Measurements from ENCODE around the gene BABAM2. TPM values are rescaled to one million over a fixed set of nuclear protein-coding genes. Genes with fewer than 3 reads are reported as not detected.

BABAM2 gene
- total RNA-seq, 1 experiment from 2014 or later: 27.1 TPM

- WGBS (ENCODE audit: extremely low coverage, insufficient read length, low lambda C conversion rate): no CpG with 5 or more reads among the region's 3 CpGs
- no peak overlapping the region for H3K27ac Mint-ChIP-seq
- TF ChIP-seq, protein P1, sequence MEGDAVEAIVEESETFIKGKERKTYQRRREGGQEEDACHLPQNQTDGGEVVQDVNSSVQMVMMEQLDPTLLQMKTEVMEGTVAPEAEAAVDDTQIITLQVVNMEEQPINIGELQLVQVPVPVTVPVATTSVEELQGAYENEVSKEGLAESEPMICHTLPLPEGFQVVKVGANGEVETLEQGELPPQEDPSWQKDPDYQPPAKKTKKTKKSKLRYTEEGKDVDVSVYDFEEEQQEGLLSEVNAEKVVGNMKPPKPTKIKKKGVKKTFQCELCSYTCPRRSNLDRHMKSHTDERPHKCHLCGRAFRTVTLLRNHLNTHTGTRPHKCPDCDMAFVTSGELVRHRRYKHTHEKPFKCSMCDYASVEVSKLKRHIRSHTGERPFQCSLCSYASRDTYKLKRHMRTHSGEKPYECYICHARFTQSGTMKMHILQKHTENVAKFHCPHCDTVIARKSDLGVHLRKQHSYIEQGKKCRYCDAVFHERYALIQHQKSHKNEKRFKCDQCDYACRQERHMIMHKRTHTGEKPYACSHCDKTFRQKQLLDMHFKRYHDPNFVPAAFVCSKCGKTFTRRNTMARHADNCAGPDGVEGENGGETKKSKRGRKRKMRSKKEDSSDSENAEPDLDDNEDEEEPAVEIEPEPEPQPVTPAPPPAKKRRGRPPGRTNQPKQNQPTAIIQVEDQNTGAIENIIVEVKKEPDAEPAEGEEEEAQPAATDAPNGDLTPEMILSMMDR (conservative IDR thresholded peaks at IDR 0.05): no peak
These were observed 316.2 kb downstream of the BABAM2 start for GRCh38 chr2:28206762-28207161.

More at GRCh38 chr2:28206762-28207161, 316.2 kb downstream of the BABAM2 start:
- no peak overlapping the region for H3K4me2 ChIP-seq (ENCODE audit: insufficient read depth, insufficient read length, low read length)
- H3K4me1 ChIP-seq (ENCODE audit: insufficient read depth, low read length): no peaks in the 10 kb centered on the region
- H3K4me1 Mint-ChIP-seq: peaks cover 3 to 9% of the 10 kb centered on the region in 2 experiments
- H3K23me2 ChIP-seq (ENCODE audit: insufficient read length, low read depth, low read length, poor library complexity, severe bottlenecking): no peaks in the 10 kb centered on the region
- H2BK12ac ChIP-seq (ENCODE audit: insufficient read length, low read depth, low read length): no peak overlapping the region
- H2BK15ac ChIP-seq (ENCODE audit: low read depth, low read length): no peak overlapping the region
- H3K23ac ChIP-seq (ENCODE audit: insufficient read length, low read depth, low read length): no peak overlapping the region
- no peak overlapping the region for H2BK5ac ChIP-seq (ENCODE audit: insufficient read length, low read length)
- no peaks in the 10 kb centered on the region for H3K79me2 ChIP-seq (ENCODE audit: insufficient read depth, low read length)
- H4K5ac ChIP-seq (ENCODE audit: insufficient read length, low read depth, low read length): no peak overlapping the region
- H4K20me1 ChIP-seq (ENCODE audit: control insufficient read depth, insufficient read depth, insufficient read length): no peaks in the 10 kb centered on the region
- no peak overlapping the region for H3K56ac ChIP-seq (ENCODE audit: insufficient read length, low read depth, low read length)
- no peaks in the 10 kb centered on the region for H3K79me1 ChIP-seq (ENCODE audit: insufficient read depth, low read depth, low read length, poor library complexity, severe bottlenecking)
- no peak overlapping the region for H4K8ac ChIP-seq (replicated peaks; ENCODE audit: insufficient read length, low read depth, low read length)
- no peaks in the 10 kb centered on the region for H3K9me3 ChIP-seq (ENCODE audit: control insufficient read depth, low read depth, low read length)
- no peak overlapping the region for H3K4me3 Mint-ChIP-seq
- no peak overlapping the region for H3K9ac ChIP-seq (ENCODE audit: extremely low read depth, insufficient read length, low read length)
- DNase-seq: no peak
- no peak overlapping the region for H2AFZ ChIP-seq (ENCODE audit: low read length)
- no peak overlapping the region for H4K91ac ChIP-seq (ENCODE audit: insufficient read length, low read depth, low read length)
- H3K4ac ChIP-seq (ENCODE audit: low read depth, low read length): no peak overlapping the region
- no peak overlapping the region for H3K14ac ChIP-seq (ENCODE audit: insufficient read depth, low read length)
- no peak overlapping the region for H3K18ac ChIP-seq (ENCODE audit: insufficient read length, low read depth, low read length)
- no peaks in the 10 kb centered on the region for H3K36me3 Mint-ChIP-seq (ENCODE audit: insufficient read depth in 1 of 3, low read depth in 3 of 3)
- H3K27me3 ChIP-seq (ENCODE audit: insufficient read depth, low read length): no peaks in the 10 kb centered on the region
- H3T11ph ChIP-seq (ENCODE audit: low read length): no peak overlapping the region
- H2AK5ac ChIP-seq (ENCODE audit: insufficient read length, low read length): no peak overlapping the region
- no peak overlapping the region for H2BK20ac ChIP-seq (ENCODE audit: low read depth, low read length, poor library complexity, severe bottlenecking)
- no peaks in the 10 kb centered on the region for H3K27me3 Mint-ChIP-seq (ENCODE audit: low read depth)
- no peaks in the 10 kb centered on the region for H3K9me3 Mint-ChIP-seq
- no peak overlapping the region for H3K27ac ChIP-seq (ENCODE audit: insufficient read length, low read depth, low read length)
- H2BK120ac ChIP-seq (ENCODE audit: low read depth, low read length, poor library complexity, severe bottlenecking): no peak overlapping the region

Measured in H9 (cell line).